Anterior cingulate cortex (tissue), 58 donors: ENCODE measurements around the gene REN.

ENCODE experiments used
- DNase-seq, 58 donors: peaks; one replicate each; lab custom pipeline; 2025; lab: John Stamatoyannopoulos, UW

Gene REN

GRCh38 chr1:204114606-204115005 is 51.5 kb downstream of the REN start:
- DNase-seq = peak in 2 of 58 donors; percentile 20 to 29

- DNase-seq = no peak
Observed at GRCh38 chr1:204113896-204114295, 52.2 kb downstream of the REN start.

- DNase-seq = no peak
Observed at GRCh38 chr1:204112876-204113730, 53.0 kb downstream of the REN start.

GRCh38 chr1:204110894-204111633 is 55.1 kb downstream of the REN start:
- DNase-seq = no peak

GRCh38 chr1:204108312-204109141 is 57.6 kb downstream of the REN start:
- peak in 1 of 58 donors; percentile 12 for DNase-seq

GRCh38 chr1:204107892-204108291 is 58.2 kb downstream of the REN start:
- no peak for DNase-seq

GRCh38 chr1:204106825-204107224 is 59.3 kb downstream of the REN start:
- no peak for DNase-seq

GRCh38 chr1:204105131-204105515 is 61.0 kb downstream of the REN start:
- no peak for DNase-seq
